ENCODE data around the gene HMX3. TPM values are rescaled to one million over a fixed set of nuclear protein-coding genes. Genes with fewer than 3 reads are reported as not detected.

The HMX3 gene
- total and polyA plus RNA-seq, 2 of the 13 experiments (the other 11 are each of a cell fraction or from before 2014, with no cell fraction given): not detected

- no peaks in the 10 kb centered on the region for H3K79me2 ChIP-seq (ENCODE audit: insufficient read depth, low read length)
- TF ChIP-seq KLF15 (CRISPR knock-in tag; IDR thresholded peaks at IDR 0.05; ENCODE audit: borderline replicate concordance): no peak
- TF ChIP-seq NR0B2 (CRISPR knock-in tag; IDR thresholded peaks at IDR 0.05): no peak
- TF ChIP-seq FOXC1 (CRISPR knock-in tag; IDR thresholded peaks at IDR 0.05; ENCODE audit: borderline replicate concordance): no peak
- no peak for TF ChIP-seq ARID2 (CRISPR knock-in tag; IDR thresholded peaks at IDR 0.05; ENCODE audit: borderline replicate concordance)
- TF ChIP-seq ZNF235 (CRISPR knock-in tag; IDR thresholded peaks at IDR 0.05; ENCODE audit: borderline replicate concordance): no peak
- TF ChIP-seq GPBP1L1 (CRISPR knock-in tag; IDR thresholded peaks at IDR 0.05): no peak
- no peak for TF ChIP-seq HMG20B (CRISPR knock-in tag; conservative IDR thresholded peaks at IDR 0.05)
- no peak for TF ChIP-seq MBNL3 (CRISPR knock-in tag; conservative IDR thresholded peaks at IDR 0.05)
- no peak for TF ChIP-seq SPEN (CRISPR knock-in tag; IDR thresholded peaks at IDR 0.05; ENCODE audit: low read depth)
- TF ChIP-seq ZNF598 (CRISPR knock-in tag; IDR thresholded peaks at IDR 0.05; ENCODE audit: borderline replicate concordance): no peak
- TF ChIP-seq YEATS2 (CRISPR knock-in tag; IDR thresholded peaks at IDR 0.05; ENCODE audit: borderline replicate concordance): no peak
- peak; percentile 86 to 87 for TF ChIP-seq MAFK (conservative IDR thresholded peaks at IDR 0.05 in 1 of 2, IDR thresholded peaks at IDR 0.05 in 1 of 2; ENCODE audit: low read length in 2 of 2)
- peak; percentile 65 for TF ChIP-seq ZNF143 (CRISPR knock-in tag; IDR thresholded peaks at IDR 0.05)
- no peak for TF ChIP-seq THAP9 (CRISPR knock-in tag; IDR thresholded peaks at IDR 0.05; ENCODE audit: borderline replicate concordance)
- no peak for TF ChIP-seq HOXA3 (CRISPR knock-in tag; IDR thresholded peaks at IDR 0.05)
- peak; percentile 67 for TF ChIP-seq THAP11 (CRISPR knock-in tag; IDR thresholded peaks at IDR 0.05)
- TF ChIP-seq MATR3 (CRISPR knock-in tag; IDR thresholded peaks at IDR 0.05): no peak
- TF ChIP-seq E2F1 (CRISPR knock-in tag; IDR thresholded peaks at IDR 0.05): no peak
These were observed 39.9 kb downstream of the HMX3 start for GRCh38 chr10:123175389-123176387.

More at GRCh38 chr10:123175389-123176387, 39.9 kb downstream of the HMX3 start:
- POLR2A ChIA-PET: interaction anchor here (0.7 to 1.5 kb wide), 2 partner anchors 15 to 22 kb away, joined by 3 read pairs; partner anchors contain the start of gene BUB3
- in situ Hi-C loops (cut with HindIII; ENCODE audit: extremely low pct_ligation_motif_present, low pct_unique_long_range_greater_than_20kb): no loop called here
- Histone ChIP-seq H3K4me2 (ENCODE audit: low read depth, low read length) (no peak overlapping the region), H4K20me1 (ENCODE audit: insufficient read depth, low read length) (no peaks in the 10 kb centered on the region), H3K9ac (ENCODE audit: insufficient read depth, low read depth, low read length) (no peak overlapping the region), H2AFZ (ENCODE audit: low read length) (no peak overlapping the region), H3K27me3 (ENCODE audit: control insufficient read depth in 1 of 2, insufficient read depth in 2 of 2, low read length in 2 of 2) (no peaks in the 10 kb centered on the region), H3K9me3 (ENCODE audit: low read length) (no peaks in the 10 kb centered on the region), H3K36me3 (replicated peaks in 1 of 2; ENCODE audit: control insufficient read depth in 1 of 2, insufficient read depth in 2 of 2, low read length in 2 of 2) (peaks cover 0 to 2% of the 10 kb centered on the region in 2 experiments; a peak in 2 of 5 replicates), H3K4me1 (ENCODE audit: insufficient read depth, low read length) (peaks cover 5% of the 10 kb centered on the region), H3K27ac (ENCODE audit: extremely low read length, insufficient read depth, low read length) (no peak overlapping the region), H3K4me3 (replicated peaks in 1 of 3; ENCODE audit: insufficient read depth in 1 of 3, low read depth in 2 of 3, low read length in 3 of 3) (no peak overlapping the region)
- CTCF ChIA-PET (ENCODE audit: low intra/inter-chr PET ratio, low total read pairs): no interaction called here
- intact Hi-C loops (cut with micrococcal nuclease; ENCODE audit: unreplicated experiment): no loop called here
- FAIRE-seq (no peak), DNase-seq (ENCODE audit: low spot score) (no peak), ATAC-seq (no peak)
- 81% methylated on average over 9 of the region's 9 CpGs for WGBS (ENCODE audit: low lambda C conversion rate)
- BruUV-seq (replicated peaks): no TSS peak
